GM18502 (cell line): ENCODE results near the gene CDCA5.

Experiments
- ATAC-seq: cut with Tn5 transposase; IDR thresholded peaks from one replicate; pipeline ENCODE4 v1.9.1; 2021; ENCODE audit warnings: mild to moderate bottlenecking; ENCODE audit not compliant: unreplicated experiment, poor library complexity

The CDCA5 gene

DNA sequence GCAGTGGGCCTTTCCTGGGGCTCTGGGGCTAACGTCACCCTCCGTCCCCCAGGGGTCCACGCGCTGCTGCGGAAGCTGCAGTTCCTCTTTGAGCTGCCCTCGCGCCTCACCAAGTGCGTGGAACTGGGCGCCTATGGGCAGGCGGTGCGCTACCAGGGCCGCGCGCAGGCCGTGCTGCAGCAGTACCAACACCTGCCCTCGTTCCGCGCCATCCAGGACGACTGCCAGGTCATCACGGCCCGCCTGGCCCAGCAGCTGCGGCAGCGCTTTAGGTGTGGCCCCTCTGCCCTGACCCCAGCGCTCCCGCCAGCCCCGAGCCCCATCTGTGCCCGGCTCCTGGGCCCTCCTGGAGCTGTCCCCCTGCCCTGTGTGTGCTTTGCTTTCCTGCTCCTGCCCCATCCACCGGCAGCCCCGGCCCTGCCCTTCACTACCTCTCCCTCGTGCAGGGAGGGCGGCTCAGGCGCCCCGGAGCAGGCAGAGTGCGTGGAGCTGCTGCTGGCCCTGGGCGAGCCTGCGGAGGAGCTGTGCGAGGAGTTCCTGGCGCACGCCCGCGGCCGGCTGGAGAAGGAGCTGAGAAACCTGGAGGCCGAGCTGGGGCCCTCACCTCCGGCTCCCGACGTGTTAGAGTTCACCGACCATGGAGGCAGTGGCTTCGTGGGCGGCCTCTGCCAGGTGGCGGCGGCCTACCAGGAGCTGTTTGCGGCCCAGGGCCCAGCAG lies 24.1 kb upstream of the CDCA5 start:
- no peak for ATAC-seq

DNA sequence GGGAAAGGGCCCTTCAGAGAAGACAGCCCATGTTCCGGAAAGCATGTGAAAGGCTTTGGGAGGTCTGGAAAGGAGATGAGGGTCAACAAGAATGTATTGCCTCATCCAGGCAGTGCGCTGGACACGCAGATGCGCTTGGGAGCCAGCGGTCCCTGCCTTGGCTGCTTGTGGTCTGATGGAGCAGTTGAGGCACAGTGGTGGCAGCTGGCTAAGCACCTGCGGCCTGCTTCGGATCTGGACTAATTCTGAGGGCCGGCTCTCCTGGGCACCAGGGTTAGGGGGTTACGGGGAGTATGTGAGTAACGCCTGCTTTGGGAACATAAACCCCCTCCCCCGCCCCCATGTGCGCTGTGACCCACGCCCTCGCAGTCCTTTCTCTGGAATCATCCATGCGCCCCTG lies 23.2 kb upstream of the CDCA5 start:
- no peak for ATAC-seq

DNA sequence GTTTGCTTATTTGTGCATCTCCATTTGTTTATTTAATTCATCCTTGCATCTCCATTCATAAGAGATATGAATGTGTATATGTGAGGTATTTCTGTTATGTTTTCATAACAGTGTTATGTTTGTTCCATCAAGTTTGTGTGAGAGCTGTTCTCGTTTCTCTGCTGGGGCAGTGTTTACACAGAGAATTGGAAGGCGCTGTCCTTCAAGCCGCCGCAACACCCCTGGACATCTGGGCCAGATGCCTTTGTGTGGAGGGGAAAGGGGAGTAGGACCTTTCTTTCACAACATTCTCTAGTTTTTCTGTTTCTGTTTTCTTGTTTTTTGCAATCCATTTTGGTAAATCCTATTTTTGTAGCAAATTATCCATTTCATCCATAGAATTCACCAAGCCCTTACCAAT lies 20.8 kb upstream of the CDCA5 start:
- ATAC-seq: no peak

DNA sequence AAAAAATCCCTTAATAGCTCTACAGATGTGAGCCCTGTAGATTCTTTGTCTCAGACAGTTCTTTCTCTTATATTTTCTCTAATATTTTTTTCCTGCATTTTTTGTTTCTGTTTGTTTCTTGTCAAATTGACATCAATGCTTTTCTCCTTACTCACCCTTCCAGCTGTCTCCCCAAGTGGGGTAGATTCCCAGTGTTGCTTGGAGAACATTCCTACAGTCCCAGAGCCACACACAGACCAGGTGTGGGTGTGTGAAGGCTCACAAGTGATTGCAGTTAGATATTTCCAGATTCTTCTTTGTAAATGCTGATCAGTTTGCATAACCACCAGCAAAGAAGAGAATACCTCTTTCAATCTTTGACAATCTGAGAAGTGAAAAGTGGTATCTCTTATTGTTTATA lies 19.6 kb upstream of the CDCA5 start:
- no peak for ATAC-seq

DNA sequence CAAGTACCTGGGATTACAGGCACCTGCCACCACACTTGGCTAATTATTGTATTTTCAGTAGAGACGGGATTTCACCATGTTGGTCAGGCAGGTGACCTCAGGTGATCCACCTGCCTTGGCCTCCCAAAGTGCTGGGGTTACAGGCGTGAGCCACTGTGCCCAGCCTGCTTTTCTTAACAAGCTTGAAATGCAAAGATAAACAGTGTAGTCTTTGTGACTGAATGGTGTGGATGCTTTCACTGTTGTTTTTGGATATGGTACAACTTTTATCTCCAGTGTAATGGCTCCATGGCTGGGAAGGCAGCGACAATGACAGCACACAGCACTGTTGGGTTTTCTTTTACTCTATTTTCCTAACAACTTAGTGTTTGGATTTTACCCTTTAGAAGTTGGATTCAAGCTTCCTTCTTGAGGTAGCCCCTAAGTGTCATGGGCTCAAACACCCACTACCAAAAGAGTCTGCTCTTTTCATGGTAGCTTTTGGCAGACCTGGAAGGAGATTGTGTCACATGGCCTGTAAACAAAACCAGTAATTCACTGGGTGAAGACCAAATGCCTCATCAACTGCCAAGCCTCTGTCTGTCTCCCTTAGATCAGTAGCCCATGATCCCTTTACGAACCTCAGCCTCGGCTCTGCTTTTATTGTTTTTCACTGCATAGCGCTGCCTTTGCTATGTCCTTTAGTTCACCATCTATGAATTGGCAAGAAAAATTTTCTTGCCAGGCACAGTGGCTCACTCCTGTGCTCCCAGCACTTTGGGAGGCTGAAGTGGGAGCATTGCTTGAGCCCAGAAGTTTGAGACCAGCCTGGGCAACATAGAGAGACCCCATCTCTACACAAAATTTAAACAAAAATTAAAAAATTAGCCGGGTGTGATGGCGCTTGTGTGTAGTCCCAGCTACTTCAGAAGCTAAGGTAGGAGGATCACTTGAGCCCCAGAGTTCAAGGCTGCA lies 18.6 kb upstream of the CDCA5 start:
- no peak for ATAC-seq

DNA sequence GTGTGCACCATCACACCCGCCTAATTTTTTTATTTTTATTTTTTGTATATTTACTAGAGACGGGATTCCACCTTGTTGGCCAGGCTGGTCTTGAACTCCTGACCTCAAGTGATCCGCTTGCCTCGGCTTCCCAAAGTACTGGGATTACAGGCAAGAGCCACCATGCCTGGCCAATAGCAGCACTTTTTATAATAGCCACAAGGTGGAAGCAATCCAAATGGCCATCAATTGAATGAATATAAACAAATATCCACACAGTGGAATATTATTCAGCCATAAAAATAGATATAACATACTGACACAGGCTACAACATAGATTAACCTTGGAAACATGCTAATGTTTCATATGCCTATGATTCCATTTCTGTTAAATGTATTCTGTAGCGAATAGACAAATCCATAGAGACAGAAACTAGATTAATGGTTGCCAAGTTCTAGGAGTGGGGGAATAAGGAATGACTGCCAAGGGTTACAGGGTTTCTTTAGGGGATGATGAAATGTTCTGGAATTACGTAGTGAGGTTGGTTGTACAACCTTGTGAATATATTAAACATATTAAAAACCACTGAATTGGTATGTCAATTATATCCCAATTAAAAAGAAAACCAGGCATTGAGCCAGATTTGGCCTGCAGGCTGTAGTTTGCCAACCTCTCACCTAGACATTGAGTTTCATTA lies 17.0 kb upstream of the CDCA5 start:
- ATAC-seq: no peak

DNA sequence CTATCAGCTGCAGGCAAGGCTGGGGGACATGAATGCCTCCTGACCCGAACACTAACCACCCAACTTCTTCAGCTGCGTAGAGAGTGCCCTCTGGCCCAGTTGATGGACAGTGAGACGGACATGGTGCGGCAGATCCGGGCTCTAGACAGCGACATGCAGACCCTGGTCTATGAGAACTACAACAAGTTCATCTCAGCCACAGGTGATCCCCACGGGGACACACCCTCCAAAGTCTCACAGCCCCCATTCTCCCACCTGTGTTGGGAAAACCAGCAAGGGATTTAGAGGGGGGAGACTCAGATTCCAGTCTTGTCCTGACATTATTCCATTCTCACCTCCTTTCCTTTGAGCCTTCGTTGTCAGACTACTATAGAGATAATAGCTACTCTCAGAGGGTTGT lies 13.1 kb upstream of the CDCA5 start:
- ATAC-seq: no peak

DNA sequence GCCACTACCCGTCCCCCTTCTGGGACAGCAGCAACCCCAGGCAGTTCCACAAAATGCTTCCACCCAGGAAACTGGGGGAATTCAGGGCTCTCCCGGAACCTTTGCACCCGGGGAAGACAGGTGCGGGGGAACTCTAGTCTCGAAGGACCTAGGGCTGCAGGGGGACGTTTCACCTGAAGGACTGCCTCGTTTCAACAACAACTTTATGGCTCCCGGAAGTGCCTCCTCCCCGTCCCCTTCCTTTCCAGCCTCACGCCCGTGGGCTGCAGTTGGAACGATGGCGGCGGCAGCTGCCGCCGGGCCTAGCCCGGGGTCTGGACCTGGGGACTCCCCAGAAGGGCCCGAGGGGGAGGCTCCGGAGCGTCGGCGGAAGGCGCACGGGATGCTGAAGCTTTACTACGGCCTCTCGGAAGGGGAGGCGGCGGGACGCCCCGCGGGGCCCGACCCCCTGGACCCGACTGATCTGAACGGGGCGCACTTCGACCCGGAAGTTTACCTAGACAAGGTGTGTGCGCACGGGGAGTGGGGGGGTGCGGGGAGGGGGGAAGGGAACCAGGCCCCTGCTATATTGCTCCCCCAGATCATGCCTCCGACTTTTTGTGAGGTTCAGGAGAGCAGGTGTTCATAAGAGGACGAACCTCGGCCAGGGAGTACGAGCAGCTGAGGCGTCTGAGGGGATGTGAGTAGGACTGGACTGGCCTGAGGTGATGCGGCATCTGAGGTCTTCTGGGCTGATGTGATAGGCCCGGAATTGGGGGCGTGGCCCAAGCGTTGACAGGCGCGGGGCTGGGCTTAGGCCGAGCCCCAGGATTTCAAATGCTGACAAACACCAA lies 12.3 kb upstream of the CDCA5 start, which contains the start of gene VPS51:
Gene VPS51, plus strand, starts transcription at position 241 of the 833 bp plus-strand sequence. Its CDS starts 37 bp downstream, at position 278.
- ATAC-seq: peak; percentile 78

DNA sequence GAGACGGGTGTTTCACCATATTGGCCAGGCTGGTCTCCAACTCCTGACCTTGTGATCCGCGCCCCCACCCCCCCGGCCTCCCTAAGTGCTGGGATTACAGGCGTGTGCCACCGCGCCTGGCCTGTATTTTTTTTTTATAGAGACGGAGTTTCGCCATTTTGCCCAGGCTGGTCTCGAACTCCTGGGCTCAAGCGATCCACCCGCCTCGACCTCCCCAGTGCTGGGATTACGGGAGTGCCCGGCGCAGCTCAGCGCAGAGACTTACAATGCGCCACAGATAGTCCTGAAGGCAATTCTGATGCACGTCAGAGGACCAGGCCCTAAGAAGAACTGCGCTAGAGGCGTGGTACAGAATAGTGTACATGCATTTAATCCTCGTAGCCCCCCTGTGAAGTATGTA lies 11.6 kb upstream of the CDCA5 start:
- no peak for ATAC-seq

DNA sequence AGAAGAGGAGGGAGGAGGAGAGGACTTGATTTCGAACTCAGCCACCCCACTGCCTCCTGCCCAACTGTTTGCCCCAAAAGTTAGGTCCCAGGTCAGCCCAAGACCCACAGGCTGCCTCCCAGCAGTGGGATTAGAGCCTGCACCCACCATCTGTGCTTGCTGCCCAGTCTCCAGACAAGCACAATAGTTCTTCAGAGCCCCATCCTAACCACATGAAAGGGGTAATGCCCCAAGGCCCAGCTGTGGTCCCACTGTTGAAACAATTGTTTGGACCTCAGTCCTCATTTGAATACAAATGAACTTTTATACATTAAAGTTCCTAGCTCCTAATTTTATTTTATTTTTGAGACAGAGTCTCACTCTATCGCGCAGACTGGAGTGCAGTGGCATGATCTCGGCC lies 6.8 kb upstream of the CDCA5 start:
- ATAC-seq: no peak

DNA sequence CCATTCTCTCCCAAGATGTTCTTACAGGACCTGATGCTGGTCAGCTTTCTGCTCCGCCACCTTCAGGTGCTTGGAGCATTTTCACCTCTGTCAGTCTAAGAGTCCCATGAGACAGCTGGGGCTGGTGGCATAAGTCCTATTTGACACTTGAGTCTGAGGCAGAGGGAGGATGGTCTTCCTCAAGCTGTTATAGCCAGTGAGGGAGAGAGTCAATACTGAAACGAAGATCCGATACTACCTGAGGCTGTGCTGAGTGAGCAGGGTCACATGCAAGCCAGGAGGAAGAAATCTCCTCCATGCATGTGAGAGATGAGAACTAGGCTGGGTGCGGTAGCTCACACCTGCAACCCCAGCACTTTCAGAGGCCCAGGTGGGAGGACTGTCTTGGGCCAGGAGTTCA lies 5.8 kb upstream of the CDCA5 start:
- no peak for ATAC-seq

DNA sequence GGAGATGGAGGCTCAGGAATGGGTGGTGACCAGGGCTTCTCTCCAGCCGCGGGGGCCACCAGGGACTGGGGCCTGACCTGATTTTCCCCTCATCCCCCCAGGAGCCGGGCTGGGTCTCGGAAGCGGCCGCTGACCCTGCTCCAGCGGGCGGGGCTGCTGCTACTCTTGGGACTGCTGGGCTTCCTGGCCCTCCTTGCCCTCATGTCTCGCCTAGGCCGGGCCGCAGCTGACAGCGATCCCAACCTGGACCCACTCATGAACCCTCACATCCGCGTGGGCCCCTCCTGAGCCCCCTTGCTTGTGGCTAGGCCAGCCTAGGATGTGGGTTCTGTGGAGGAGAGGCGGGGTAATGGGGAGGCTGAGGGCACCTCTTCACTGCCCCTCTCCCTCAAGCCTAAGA lies 4.0 kb upstream of the CDCA5 start:
- ATAC-seq: no peak

DNA sequence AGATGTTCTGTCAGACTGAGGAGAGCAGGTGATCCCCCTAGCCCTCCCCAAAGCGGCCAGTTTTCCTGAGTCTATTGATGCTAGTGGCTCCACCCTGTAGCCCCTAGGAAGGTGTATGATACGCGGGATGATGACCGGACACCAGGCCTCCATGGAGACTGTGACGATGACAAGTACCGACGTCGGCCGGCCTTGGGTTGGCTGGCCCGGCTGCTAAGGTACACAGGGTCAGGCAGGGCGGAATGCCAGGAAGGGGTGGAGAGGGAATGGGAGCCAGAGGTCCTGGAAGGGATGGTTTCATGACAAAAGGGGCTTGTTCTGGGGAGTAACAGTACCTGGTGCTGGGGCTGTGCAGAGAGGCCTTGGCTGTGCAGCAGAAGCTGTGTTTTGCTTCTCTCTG lies 3.4 kb upstream of the CDCA5 start:
- ATAC-seq: no peak

DNA sequence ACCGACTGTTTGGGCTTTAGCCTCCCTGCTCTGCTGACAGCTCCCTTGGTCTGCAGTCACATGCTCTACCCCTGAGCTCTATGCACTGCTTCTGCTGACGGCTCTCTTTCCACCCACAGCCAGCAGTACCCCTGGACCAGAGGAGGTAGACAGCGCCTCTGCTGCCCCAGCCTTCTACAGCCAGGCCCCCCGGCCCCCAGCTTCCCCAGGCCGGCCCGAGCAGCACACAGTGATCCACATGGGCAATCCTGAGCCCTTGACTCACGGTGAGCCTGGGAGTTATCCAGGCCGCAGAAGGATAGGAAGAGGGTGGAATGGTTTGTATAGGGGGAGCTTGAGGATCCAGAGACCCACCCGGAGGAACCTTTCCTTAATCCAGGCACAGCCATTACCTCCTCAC lies 3.0 kb upstream of the CDCA5 start:
- no peak for ATAC-seq

DNA sequence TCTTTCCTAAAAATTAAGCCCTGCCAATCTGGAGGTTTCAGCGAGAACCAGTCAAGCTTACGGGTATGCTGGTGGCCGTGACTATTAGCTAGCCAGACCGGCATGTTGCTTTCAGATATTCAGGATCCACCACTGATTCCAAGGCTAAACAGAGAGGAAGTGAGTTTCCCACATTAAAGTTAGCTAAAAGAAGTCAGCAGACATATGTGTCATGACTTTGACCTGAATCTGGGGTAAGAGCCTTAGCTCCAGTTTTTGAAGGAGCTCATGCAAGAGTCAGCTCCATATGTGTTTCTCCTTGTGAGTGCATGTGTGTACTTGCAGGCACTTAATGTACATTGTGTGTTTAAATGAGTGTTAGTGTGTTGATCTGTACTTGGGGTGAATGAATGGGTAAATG lies 1.6 kb upstream of the CDCA5 start:
- ATAC-seq: no peak

DNA sequence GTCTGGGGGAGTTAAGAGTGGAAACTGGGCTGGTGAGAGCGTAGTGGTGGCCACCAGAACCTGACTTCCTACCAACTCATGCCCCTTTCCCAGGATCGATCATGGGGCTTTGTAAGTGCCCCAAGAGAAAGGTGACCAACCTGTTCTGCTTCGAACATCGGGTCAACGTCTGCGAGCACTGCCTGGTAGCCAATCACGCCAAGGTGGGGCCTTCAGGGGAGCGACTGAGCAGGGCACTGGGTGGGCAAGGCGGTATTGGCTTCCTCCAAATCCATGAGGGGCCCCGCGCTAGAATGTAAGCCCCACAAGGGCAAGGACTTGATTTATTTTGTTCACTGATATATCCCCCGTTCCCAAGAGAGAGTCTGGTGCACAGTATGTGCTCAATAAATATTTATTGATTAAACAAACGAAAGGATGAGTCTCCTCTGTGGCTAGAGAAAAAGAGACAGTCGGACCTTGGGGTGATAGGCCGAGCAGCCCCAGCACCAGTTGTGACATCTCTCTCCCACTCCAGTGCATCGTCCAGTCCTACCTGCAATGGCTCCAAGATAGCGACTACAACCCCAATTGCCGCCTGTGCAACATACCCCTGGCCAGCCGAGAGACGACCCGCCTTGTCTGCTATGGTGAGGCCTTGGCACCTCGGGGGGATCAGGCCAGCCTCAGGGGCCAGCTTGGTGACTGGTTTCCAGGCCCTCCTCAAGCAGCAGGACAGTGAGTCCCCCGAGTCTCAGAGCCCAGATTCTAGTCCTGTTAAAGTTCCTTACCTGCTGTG lies 947 bp upstream of the CDCA5 start:
- peak; percentile 20 for ATAC-seq

DNA sequence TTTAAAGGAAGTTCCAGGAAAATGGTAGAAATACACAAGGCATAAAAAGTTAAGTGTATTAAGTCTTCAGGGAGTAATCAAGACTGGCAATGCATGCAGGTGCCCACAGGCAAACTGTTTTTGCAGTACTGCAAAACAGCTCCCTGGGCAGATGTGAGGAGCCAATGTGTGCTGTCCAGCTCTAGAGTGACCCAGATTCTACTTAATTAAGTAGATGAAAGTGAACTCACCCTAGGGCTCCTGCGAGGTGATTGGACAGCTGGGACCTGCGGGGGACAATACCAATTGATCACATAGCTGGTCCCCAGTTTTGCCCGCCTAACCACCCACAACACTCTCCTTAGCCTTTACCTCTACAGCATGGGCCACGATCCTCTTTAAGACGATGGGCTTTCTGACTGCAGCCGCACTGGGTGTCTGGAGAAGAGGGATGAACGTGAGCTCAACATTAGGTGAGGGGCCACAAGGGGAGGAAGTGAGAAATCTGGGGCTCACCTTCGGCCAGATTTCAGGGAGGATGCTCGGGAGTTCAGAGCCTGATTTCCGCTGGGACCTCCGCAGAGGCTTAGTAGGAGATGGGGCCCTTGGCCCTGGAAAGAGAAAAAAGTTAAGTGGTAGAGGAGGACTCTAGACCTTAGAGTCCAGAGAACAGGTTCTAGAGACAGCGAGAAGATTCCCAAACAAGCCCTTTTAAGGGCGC lies 556 bp downstream of the CDCA5 start:
- peak; percentile 3 for ATAC-seq

DNA sequence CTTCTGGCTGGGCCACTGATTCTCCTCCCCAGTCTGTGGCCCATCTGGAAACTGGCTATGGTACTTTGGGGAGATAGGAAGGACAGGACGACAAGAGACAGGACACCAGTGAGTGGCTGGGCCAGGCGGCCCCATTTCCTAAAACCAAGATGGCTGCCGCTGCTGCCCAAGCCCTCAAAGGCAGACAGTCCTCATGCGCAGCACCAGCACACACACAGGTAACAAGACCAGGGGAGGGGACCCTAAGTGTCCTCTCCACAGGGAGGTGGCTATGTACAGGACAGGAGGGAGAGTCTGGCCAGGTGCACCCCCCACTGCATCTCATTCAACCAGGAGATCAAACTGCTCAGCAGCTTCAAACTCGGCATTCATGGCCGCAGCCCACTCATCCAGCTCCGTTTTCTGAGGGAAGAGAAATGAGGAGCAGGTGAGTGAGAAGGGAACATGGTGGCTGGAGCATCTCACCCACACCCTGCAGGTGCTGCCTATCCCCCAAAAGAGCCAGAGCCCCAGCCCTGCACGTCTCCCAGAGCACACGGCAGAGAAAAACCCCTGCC lies 5.0 kb downstream of the CDCA5 start:
- ATAC-seq: no peak

DNA sequence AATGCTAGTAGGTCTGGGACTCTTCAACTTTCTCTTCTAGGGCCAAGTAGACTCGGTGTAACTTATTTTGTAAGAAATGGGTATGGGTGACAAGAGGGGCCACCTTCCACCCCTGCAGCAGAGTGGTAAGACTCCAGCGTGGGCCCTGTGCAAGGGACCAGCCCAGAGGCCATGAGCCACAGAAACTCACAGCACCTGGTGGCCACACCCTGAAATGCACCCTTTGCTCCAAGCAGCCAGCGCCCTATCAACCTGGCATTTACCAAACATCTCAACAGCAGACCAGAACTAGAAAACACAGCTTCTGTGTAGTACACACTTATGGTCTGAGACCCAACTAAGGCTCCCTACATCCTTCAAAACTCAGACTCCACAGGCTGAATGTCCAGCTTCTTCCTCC lies 5.7 kb downstream of the CDCA5 start:
- no peak for ATAC-seq
